NB4 (cell line): ENCODE measurements around the gene DGCR2.
"Not testable (repeated sequence)": the region's sequence is repeated elsewhere in the genome, so short reads cannot be mapped to it uniquely, and the experiment has no call there.

Source experiments
- CTCF ChIP-seq: IDR thresholded peaks from one replicate; pipeline ENCODE4 v1.5.1; 2012; ENCODE audit warnings: low read depth, low read length
- MAX ChIP-seq: IDR thresholded peaks from 2 replicates; pipeline ENCODE4 v1.6.1; 2011; ENCODE audit warnings: low read depth, low read length
- POLR2A ChIP-seq: IDR thresholded peaks from 2 replicates; pipeline ENCODE4 v1.6.1; 2011; ENCODE audit warnings: mild to moderate bottlenecking; ENCODE audit not compliant: insufficient read length; ENCODE audit errors: extremely low read depth

- TF ChIP-seq POLR2A, CTCF, MAX: not testable (repeated sequence)
Measured at GRCh38 chr22:19029113-19030103, 92.8 kb downstream of the DGCR2 start.
